ENCODE data around the gene MAP3K5. TPM values are rescaled to one million over a fixed set of nuclear protein-coding genes. Genes with fewer than 3 reads are reported as not detected.

Gene MAP3K5
- total RNA-seq, 1 donor from 2014 or later = 24.4 TPM

- DNase-seq (ENCODE audit: low spot score) = no peak
Observed at GRCh38 chr6:136548582-136549299, 243.5 kb downstream of the MAP3K5 start.

GRCh38 chr6:136547871-136548270 is 244.4 kb downstream of the MAP3K5 start:
- DNase-seq (ENCODE audit: low spot score) = no peak

- DNase-seq (ENCODE audit: low spot score) = no peak
Observed at GRCh38 chr6:136547336-136547735, 244.9 kb downstream of the MAP3K5 start.

GRCh38 chr6:136546331-136546730 is 245.9 kb downstream of the MAP3K5 start:
- no peak for DNase-seq (ENCODE audit: low spot score)

- DNase-seq (ENCODE audit: low spot score) = no peak
Observed at GRCh38 chr6:136544326-136544725, 248.0 kb downstream of the MAP3K5 start.

GRCh38 chr6:136541395-136541794 is 250.9 kb downstream of the MAP3K5 start:
- DNase-seq (ENCODE audit: low spot score) = no peak

GRCh38 chr6:136539967-136540652 is 252.2 kb downstream of the MAP3K5 start:
- no peak for DNase-seq (ENCODE audit: low spot score)

- DNase-seq (ENCODE audit: low spot score) = no peak
Observed at GRCh38 chr6:136538836-136539235, 253.4 kb downstream of the MAP3K5 start.

GRCh38 chr6:136535880-136536650 is 256.2 kb downstream of the MAP3K5 start:
- no peak for DNase-seq (ENCODE audit: low spot score)

- no peak for DNase-seq (ENCODE audit: low spot score)
Observed at GRCh38 chr6:136535017-136535765, 257.1 kb downstream of the MAP3K5 start.

- DNase-seq (ENCODE audit: low spot score) = no peak
Observed at GRCh38 chr6:136534268-136534667, 258.0 kb downstream of the MAP3K5 start.

- no peak for DNase-seq (ENCODE audit: low spot score)
Observed at GRCh38 chr6:136533487-136533886, 258.8 kb downstream of the MAP3K5 start.

GRCh38 chr6:136532030-136532429 is 260.2 kb downstream of the MAP3K5 start:
- DNase-seq (ENCODE audit: low spot score) = no peak

- no peak for DNase-seq (ENCODE audit: low spot score)
Observed at GRCh38 chr6:136529710-136530109, 262.6 kb downstream of the MAP3K5 start.

- DNase-seq (ENCODE audit: low spot score) = no peak
Observed at GRCh38 chr6:136528477-136528876, 263.8 kb downstream of the MAP3K5 start.

GRCh38 chr6:136527831-136528230 is 264.4 kb downstream of the MAP3K5 start:
- no peak for DNase-seq (ENCODE audit: low spot score)

GRCh38 chr6:136526937-136527336 is 265.3 kb downstream of the MAP3K5 start:
- no peak for DNase-seq (ENCODE audit: low spot score)

- no peak for DNase-seq (ENCODE audit: low spot score)
Observed at GRCh38 chr6:136526196-136526930, 265.9 kb downstream of the MAP3K5 start.

- DNase-seq (ENCODE audit: low spot score) = no peak
Observed at GRCh38 chr6:136525586-136526195, 266.6 kb downstream of the MAP3K5 start.

GRCh38 chr6:136524936-136525413 is 267.3 kb downstream of the MAP3K5 start:
- DNase-seq (ENCODE audit: low spot score) = no peak

Data from mesenteric fat pad (tissue), 1 donor.